ENCODE results near the gene IWS1.
"Not testable (repeated sequence)": the region's sequence is repeated elsewhere in the genome, so short reads cannot be mapped to it uniquely, and the experiment has no call there.

Gene IWS1

GRCh38 chr2:127560201-127560930 lies 34.1 kb upstream of the IWS1 start:
- no peak for DNase-seq

DNA sequence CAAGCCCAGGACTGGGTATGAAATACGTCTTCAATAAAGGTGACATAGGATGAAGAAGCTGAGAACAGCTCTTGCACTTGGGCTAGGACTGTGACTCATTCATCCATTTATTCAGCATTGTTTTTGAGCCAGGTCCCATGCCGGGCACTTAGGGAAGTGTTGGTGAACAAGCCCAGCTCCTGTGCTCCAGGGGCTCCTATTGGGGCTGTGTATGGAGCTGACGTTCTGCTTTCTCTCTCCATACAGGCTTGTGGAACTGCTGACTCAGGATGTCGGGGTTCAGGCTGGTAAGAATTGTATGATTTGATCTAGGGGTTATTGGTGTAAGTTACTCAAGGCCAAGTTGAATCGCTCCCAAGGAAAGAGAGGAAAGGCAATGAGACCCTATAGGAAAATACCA lies 33.2 kb upstream of the IWS1 start:
- no peak for DNase-seq

DNA sequence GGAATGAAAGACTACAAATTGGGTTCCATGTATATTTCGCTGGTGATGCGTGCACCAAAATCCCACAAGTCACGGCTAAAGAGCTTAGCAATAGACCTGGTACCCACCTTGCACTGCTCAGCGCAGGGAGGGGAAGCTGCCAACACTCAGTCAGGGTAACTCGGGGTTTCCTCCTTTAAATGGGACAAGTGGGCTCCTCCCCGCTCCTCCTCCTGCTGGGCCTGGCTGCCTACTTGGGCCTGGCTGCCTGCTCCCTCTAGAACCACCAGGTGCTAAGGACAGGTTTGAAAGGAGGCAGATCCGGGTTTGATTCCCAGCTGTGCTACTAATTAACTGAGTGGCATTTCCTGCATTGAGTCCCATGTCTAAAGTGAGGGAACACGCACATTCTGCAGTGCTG lies 32.6 kb upstream of the IWS1 start:
- DNase-seq: no peak

- DNase-seq: no peak
Observed at GRCh38 chr2:127552846-127553245, 26.6 kb upstream of the IWS1 start.

- no peak for DNase-seq
Observed at GRCh38 chr2:127552336-127552735, 26.0 kb upstream of the IWS1 start.

DNA sequence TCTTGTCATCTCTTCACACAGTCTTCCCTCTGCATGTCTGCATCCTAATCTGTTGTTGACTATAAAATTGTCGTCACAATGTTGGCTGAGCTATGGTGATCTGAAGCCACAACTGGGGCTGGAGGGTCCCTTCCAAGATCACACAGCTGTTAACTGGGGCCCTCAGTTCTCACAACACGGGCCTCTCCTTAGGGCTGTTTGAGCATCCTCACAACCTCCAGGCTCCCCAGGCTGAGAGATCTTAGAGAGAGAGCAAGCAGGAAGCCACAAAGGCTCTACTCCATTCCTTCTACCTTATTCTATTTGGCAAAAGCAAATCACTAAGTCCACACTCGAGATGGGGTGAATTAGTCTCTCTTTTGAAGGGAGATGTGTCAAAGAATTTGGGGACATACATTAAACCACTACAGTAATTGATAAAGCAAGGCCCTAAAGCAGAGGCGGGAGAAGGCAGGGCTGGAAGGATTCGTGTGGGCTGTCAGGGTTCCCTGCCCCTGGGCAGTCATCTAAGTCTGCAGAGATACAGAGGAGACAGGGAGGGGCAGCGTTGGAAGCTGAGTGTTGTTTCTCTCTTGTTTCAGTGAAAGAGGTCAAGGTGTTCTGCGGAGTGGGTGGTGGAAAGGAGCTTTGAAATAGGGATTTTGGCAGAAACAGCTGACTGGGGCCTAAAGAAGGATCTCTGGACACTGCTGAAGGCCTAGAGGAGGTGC lies 25.1 kb upstream of the IWS1 start:
- DNase-seq: no peak

GRCh38 chr2:127546797-127547196 lies 20.5 kb upstream of the IWS1 start:
- no peak for DNase-seq

DNA sequence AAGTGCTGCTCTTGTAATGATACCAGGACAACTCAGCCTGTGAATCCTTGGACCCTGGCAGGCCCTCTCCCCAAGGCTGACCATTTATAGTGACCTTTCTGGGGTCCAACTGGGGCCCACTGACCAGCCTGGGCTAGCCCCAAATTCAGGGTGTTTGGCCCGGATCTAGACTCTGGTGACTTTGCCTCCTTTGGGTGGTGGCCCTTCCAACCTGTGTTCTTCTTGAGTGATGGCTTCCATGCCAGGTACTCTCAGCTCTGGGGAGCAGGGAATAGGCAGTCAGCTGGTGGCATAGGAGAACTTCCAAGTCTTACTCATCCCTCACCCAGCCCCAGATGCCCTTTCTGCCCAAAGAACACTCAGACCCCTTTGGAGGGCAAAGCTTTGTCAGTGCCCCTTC lies 19.5 kb upstream of the IWS1 start:
- DNase-seq: no peak

GRCh38 chr2:127545189-127545588 lies 18.9 kb upstream of the IWS1 start:
- DNase-seq: no peak

DNA sequence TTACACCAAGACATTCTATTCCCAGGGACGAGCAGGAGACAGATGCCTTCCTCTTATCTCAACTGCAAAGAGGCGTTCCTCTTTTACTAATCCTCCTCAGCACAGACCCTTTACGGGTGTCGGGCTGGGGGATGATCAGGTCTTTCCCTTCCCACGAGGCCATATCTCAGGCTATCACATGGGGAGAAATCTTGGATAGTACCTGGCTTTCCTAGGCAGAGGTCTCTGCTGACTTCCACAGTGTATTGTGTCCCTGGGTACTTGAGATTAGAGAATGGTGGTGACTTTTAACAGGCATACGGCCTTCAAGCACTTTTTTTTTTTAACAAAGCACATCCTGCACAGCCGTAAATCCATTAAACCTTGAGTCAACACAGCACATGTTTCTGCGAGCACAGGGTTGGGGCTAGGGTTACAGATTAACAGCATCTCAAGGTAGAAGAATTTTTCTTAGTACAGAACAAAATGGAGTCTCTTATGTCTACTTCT lies 16.8 kb upstream of the IWS1 start:
- peak; percentile 6 for DNase-seq

DNA sequence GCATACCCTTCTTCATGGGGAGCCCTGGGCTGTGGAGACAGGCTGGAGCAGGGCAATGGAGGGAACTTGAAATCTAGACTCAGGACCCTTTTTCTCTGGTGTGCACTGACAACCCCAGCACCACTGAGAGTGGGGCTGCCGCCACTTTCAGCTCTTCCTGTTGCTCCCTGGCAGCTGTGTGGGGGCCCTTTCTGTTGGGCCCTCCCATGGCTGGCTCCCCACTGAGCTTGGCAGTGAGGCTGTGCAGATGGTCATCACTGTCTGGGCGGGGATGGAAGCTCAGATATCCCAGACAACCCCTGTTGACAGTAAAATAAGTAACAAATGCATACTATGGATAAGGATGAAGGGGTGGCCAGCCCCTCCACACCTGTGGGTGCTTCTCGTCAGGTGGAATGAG lies 15.9 kb upstream of the IWS1 start:
- peak; percentile 0 for DNase-seq

GRCh38 chr2:127541809-127542208 lies 15.5 kb upstream of the IWS1 start:
- DNase-seq: no peak

DNA sequence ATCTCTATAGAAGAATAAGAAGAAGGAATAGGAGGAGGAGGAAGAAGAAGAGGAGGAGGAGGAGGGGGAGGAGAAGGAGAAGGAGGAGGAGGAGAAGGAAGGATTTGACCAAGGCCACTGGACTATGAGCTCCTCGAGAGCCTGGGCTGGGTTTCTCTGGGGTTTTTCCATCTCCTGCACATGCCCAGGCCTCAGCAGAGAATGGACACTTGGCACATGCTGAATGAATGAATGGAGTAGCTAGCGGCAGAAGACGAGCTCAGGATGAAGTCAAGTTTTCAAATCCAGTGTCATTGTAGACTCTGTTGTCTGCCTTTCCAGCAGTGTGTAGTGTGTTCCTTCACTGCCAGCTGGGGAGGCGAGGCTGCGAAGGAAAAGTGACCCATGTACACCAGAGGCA lies 11.4 kb upstream of the IWS1 start:
- DNase-seq: no peak

DNA sequence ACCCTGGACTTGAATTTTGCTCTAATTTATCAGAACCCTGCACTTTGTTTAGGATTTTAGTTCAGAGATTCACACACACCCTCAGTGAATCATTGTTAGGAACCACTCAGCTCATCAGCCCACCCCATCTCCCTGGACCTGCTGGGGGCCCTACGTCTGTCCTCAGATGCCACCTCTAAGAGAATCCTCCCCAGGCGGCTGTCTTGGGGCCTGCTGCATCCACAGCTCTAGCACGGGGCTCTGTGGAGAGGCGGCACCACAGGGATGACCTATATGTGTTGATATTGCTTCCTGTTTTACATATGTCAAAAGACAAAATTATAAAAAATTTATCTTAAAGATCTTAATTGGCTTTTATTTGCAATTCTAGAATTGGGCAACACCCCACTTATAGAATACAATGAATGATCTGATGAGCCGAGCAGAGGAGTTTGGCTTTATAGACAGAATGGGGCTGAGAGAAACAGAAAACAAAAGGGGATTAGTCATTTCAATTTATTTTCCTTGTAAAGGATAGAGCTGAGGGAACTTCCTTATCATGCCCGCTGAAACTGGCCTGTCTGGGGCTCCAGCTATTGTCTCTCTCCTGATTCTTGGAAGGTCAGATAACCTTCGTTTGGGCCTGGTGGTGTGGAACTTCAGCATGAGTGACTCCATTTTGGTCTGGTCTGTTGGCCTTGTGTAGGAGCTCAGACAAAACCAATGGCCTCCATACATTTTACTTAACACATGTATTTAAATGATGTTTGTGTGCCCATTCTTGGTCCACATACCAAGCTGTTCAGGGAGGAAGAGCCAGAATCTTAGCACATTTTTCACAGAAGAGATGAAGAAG lies 10.6 kb upstream of the IWS1 start:
- no peak for DNase-seq

- DNase-seq: no peak
Observed at GRCh38 chr2:127535918-127536317, 9.6 kb upstream of the IWS1 start.

DNA sequence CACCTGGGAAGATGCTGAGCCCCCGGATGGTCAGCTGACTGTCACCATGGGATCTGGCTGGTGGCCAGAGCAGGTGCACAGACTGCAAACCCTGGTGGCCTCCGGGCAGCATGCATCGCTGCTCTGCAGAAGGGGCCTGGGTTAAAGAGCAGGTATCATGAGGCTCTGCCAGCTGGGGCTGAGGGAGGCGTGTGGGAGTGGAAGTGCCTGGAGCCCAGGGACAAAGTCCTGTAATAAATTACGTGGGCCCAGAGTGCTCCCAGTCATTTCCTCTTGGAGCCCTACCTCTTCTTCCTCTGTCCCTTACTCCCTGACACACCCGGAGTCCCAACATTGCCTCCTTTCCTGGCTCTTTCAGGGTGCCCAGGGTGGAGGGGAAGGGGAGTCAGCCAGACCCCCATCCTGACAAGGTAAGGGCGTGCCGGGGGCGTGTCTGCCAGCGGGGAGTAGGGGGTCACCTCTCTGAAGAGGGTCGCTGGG lies 9.2 kb upstream of the IWS1 start, which contains the start of gene MYO7B:
TSS of gene MYO7B (plus strand) at position 262 of the 480 bp plus-strand sequence. CDS start 24,040 bp downstream, outside the sequence.
- peak; percentile 1 for DNase-seq

- no peak for DNase-seq
Observed at GRCh38 chr2:127532296-127532695, 6.0 kb upstream of the IWS1 start.

DNA sequence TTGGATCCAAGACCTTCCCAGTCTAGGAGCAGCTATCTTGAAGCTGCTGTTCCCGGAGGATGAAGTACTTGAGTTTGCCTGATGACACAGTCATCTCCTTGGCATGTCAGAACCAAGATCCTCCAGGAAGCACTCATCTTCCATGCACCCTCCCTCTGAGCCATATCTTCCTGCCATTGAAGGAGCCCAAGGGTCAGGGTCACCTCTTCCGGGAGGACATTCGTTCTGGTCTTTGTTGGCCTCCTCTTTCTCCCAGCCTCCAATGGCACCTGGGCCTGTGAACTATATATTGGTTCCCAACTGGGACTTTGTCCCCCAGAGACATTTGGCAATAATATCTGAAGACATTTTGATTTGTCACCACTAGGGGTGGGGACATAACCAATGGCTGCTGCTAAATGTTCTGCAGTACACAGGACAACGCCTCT lies 4.9 kb upstream of the IWS1 start:
- no peak for DNase-seq

GRCh38 chr2:127530245-127531140 lies 4.2 kb upstream of the IWS1 start:
- DNase-seq: no peak

- DNase-seq: not testable (repeated sequence)
Observed at GRCh38 chr2:127529416-127529815, 3.1 kb upstream of the IWS1 start.

GRCh38 chr2:127528487-127528886 lies 2.2 kb upstream of the IWS1 start:
- DNase-seq: no peak

Measured in NCI-H1092 treated with DMSO at 0.1 percent for 48 hours (cell line).